Neural cell (in vitro differentiated cells): ENCODE measurements around the gene HYOU1. TPM values are rescaled to one million over a fixed set of nuclear protein-coding genes. Genes with fewer than 3 reads are reported as not detected.

Source experiments
- H2AFZ ChIP-seq: fragments of 200-600, 300-800 bp; sonication (generic), shearing (Covaris generic); 2 replicates; pipeline ENCODE4 v1.6.0; 2014; ENCODE audit warnings: low read depth, mild to moderate bottlenecking, antibody characterized with exemption, low read length, moderate library complexity
- H3F3A ChIP-seq: fragments of 200-600 bp; shearing (Covaris generic); 2 replicates; pipeline ENCODE4 v1.6.1; 2016; ENCODE audit warnings: mild to moderate bottlenecking, moderate library complexity, mixed read lengths, antibody characterized with exemption, low read length; ENCODE audit not compliant: insufficient read depth, poor library complexity, severe bottlenecking
- H3K27ac ChIP-seq: fragments of 200-600, 300-800 bp; sonication (generic), shearing (Covaris generic); 2 replicates; pipeline ENCODE4 v1.5.1; 2014; ENCODE audit warnings: mild to moderate bottlenecking, low read length, moderate library complexity
- H3K27me3 ChIP-seq: fragments of 300-800, 200-600 bp; sonication (generic), shearing (Covaris generic); 2 replicates; pipeline ENCODE4 v1.6.0; 2014; ENCODE audit warnings: mild to moderate bottlenecking, low read depth, low read length, moderate library complexity; ENCODE audit not compliant: insufficient read depth
- H3K36me3 ChIP-seq: fragments of 300-800, 200-600 bp; sonication (generic), shearing (Covaris generic); 2 replicates; pipeline ENCODE4 v1.5.1; 2014; ENCODE audit warnings: mild to moderate bottlenecking, antibody characterized with exemption, low read length, moderate library complexity; ENCODE audit not compliant: insufficient read depth
- H3K4me2 ChIP-seq: fragments of 300-800, 200-600 bp; sonication (generic), shearing (Covaris generic); 2 replicates; pipeline ENCODE4 v1.6.0; 2014; ENCODE audit warnings: mild to moderate bottlenecking, low read length
- H3K4me3 ChIP-seq: fragments of 300-800, 200-600 bp; sonication (generic), shearing (Covaris generic); 2 replicates; pipeline ENCODE4 v1.5.1; 2014; ENCODE audit warnings: mild to moderate bottlenecking, low read length, moderate library complexity
- H3K79me2 ChIP-seq: fragments of 200-600 bp; shearing (Covaris generic); replicated peaks from 2 replicates; pipeline ENCODE4 v1.6.0; 2014; ENCODE audit warnings: mild to moderate bottlenecking, low read length, moderate library complexity; ENCODE audit not compliant: insufficient read depth
- H3K9ac ChIP-seq: fragments of 300-800, 200-600 bp; sonication (generic), shearing (Covaris generic); 2 replicates; pipeline ENCODE4 v1.6.1; 2016; ENCODE audit warnings: mild to moderate bottlenecking, low read length, mixed read lengths
- H3K9me2 ChIP-seq: fragments of 200-600 bp; shearing (Covaris generic); 2 replicates; pipeline ENCODE4 v1.6.1; 2016; ENCODE audit warnings: mild to moderate bottlenecking, low read length, mixed read lengths; ENCODE audit not compliant: insufficient read depth
- H3K9me3 ChIP-seq: fragments of 200-600, 300-800 bp; sonication (generic), shearing (Covaris generic); 2 replicates; pipeline ENCODE4 v1.6.1; 2016; ENCODE audit warnings: mild to moderate bottlenecking, mixed run types, low read length, moderate library complexity, mixed read lengths
- H4K20me1 ChIP-seq: fragments of 200-600 bp; shearing (Covaris generic); 2 replicates; pipeline ENCODE4 v1.6.1; 2016; ENCODE audit warnings: mild to moderate bottlenecking, mixed run types; ENCODE audit not compliant: insufficient read depth
- CTCF ChIP-seq: fragments of 450-650 bp; IDR thresholded peaks from 2 replicates; pipeline ENCODE4 v1.5.1; 2014; ENCODE audit warnings: antibody characterized with exemption, mild to moderate bottlenecking, moderate library complexity; ENCODE audit not compliant: poor library complexity, severe bottlenecking
- EP300 ChIP-seq: fragments of 450-650 bp; conservative IDR thresholded peaks from 2 replicates; pipeline ENCODE4 v1.6.1; 2014; ENCODE audit warnings: antibody characterized with exemption, mild to moderate bottlenecking, moderate library complexity; ENCODE audit not compliant: poor library complexity, severe bottlenecking
- EZH2 ChIP-seq: fragments of 200-600, 300-800 bp; shearing (Covaris generic), sonication (generic); IDR thresholded peaks from 2 replicates; pipeline ENCODE4 v1.6.1; 2014; ENCODE audit warnings: antibody characterized with exemption, low read length, borderline replicate concordance, mild to moderate bottlenecking; ENCODE audit not compliant: insufficient read depth, poor library complexity, severe bottlenecking
- MXI1 ChIP-seq: fragments of 450-650 bp; conservative IDR thresholded peaks from 2 replicates; pipeline ENCODE4 v1.6.1; 2014; ENCODE audit warnings: antibody characterized with exemption, mild to moderate bottlenecking; ENCODE audit not compliant: poor library complexity, severe bottlenecking
- POLR2AphosphoS5 ChIP-seq: IDR thresholded peaks from 2 replicates; pipeline ENCODE4 v1.6.1; 2012
- RAD21 ChIP-seq: fragments of 450-650 bp; conservative IDR thresholded peaks from 2 replicates; pipeline ENCODE4 v1.6.1; 2014; ENCODE audit warnings: antibody characterized with exemption, mild to moderate bottlenecking, moderate library complexity
- REST ChIP-seq: IDR thresholded peaks from 2 replicates; pipeline ENCODE4 v1.6.1; 2012; ENCODE audit warnings: borderline replicate concordance
- SMC3 ChIP-seq: fragments of 450-650 bp; conservative IDR thresholded peaks from 2 replicates; pipeline ENCODE4 v1.6.1; 2014; ENCODE audit warnings: antibody characterized with exemption, mild to moderate bottlenecking, moderate library complexity; ENCODE audit not compliant: poor library complexity
- TAF1 ChIP-seq: IDR thresholded peaks from 2 replicates; pipeline ENCODE4 v1.6.1; 2012; ENCODE audit warnings: low read depth
- polyA plus RNA-seq: library from polyadenylated mRNA; depleted of rRNA; stranded (reverse); fragments of >200 nt; gene quantifications from 2 replicates; pipeline ENCODE4 v1.2.3, GENCODE V29; 2014

Gene HYOU1
- polyA plus RNA-seq, 1 donor from 2014 or later = 68.4 TPM

GRCh38 chr11:119025099-119025473 is 31.9 kb downstream of the HYOU1 start:
- Histone ChIP-seq H4K20me1 (no peaks in the 10 kb centered on the region), H3K9me3 (no peaks in the 10 kb centered on the region), H2AFZ (no peak overlapping the region), H3K27ac (no peak overlapping the region), H3K4me3 (no peak overlapping the region), H3K9me2 (no peaks in the 10 kb centered on the region), H3F3A (no peaks in the 10 kb centered on the region), H3K27me3 (no peaks in the 10 kb centered on the region), H3K36me3 (no peaks in the 10 kb centered on the region), H3K9ac (no peak overlapping the region), H3K79me2 (peaks cover 24% of the 10 kb centered on the region), H3K4me2 (no peak overlapping the region)
- TF ChIP-seq EZH2 (no peak), REST (no peak), EP300 (no peak), SMC3 (no peak), RAD21 (no peak), TAF1 (no peak), POLR2AphosphoS5 (no peak), CTCF (no peak), MXI1 (no peak)

GRCh38 chr11:119024430-119025098 is 32.4 kb downstream of the HYOU1 start:
- no peak overlapping the region for H3K9ac ChIP-seq
- H3K4me2 ChIP-seq = no peak overlapping the region
- no peaks in the 10 kb centered on the region for H4K20me1 ChIP-seq
- H3K36me3 ChIP-seq = no peaks in the 10 kb centered on the region
- no peak overlapping the region for H3K27ac ChIP-seq
- no peak overlapping the region for H2AFZ ChIP-seq
- H3F3A ChIP-seq = no peaks in the 10 kb centered on the region
- peaks cover 26% of the 10 kb centered on the region for H3K79me2 ChIP-seq
- H3K4me3 ChIP-seq = no peak overlapping the region
- no peak for TF ChIP-seq CTCF
- no peak for TF ChIP-seq REST
- TF ChIP-seq SMC3 = no peak
- no peak for TF ChIP-seq MXI1
- no peaks in the 10 kb centered on the region for H3K9me2 ChIP-seq
- H3K27me3 ChIP-seq = no peaks in the 10 kb centered on the region
- H3K9me3 ChIP-seq = no peaks in the 10 kb centered on the region
